Neural progenitor cell (in vitro differentiated cells): ENCODE data around the gene MACC1.

Source experiments
- CTCF ChIP-seq: fragments of 200-600 bp; sonication (generic); IDR thresholded peaks from 2 replicates; pipeline ENCODE4 v1.5.1; 2017; ENCODE audit warnings: antibody characterized with exemption, mild to moderate bottlenecking
- EZH2 ChIP-seq: fragments of 200-600 bp; sonication (generic); IDR thresholded peaks from 2 replicates; pipeline ENCODE4 v1.6.1; 2017; ENCODE audit warnings: antibody characterized with exemption, mild to moderate bottlenecking, moderate library complexity
- EZH2phosphoT487 ChIP-seq: fragments of 200-600 bp; sonication (generic); IDR thresholded peaks from 2 replicates; pipeline ENCODE4 v1.6.1; 2017; ENCODE audit warnings: antibody characterized with exemption

DNA sequence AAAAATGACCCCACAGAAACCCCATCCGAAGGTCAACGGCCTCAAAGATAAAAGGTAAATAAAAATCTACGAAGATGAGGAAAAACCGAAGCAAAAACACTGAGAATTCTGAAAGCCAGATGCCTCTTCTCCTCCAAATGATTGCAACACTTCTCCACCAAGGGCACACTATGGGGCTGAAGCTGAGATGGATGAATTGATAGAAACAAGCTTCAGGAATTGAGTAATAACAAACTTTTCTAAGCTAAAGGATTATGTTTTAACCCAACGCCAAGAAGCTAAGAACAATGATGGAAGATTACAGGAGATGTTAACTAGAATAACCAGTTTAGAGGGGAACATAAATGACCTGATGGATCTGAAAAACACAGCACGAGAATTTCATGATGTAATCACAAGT lies 127.8 kb downstream of the MACC1 start:
- TF ChIP-seq CTCF, result no peak
- TF ChIP-seq EZH2phosphoT487, result no peak
- TF ChIP-seq EZH2, result no peak
